Neural cell (in vitro differentiated cells): ENCODE measurements around the gene COPS7A. TPM values are rescaled to one million over a fixed set of nuclear protein-coding genes. Genes with fewer than 3 reads are reported as not detected.

Experiments
- H2AFZ ChIP-seq: fragments of 200-600, 300-800 bp; sonication (generic), shearing (Covaris generic); 2 replicates; pipeline ENCODE4 v1.6.0; 2014; ENCODE audit warnings: low read depth, mild to moderate bottlenecking, antibody characterized with exemption, low read length, moderate library complexity
- H3F3A ChIP-seq: fragments of 200-600 bp; shearing (Covaris generic); 2 replicates; pipeline ENCODE4 v1.6.1; 2016; ENCODE audit warnings: mild to moderate bottlenecking, moderate library complexity, mixed read lengths, antibody characterized with exemption, low read length; ENCODE audit not compliant: insufficient read depth, poor library complexity, severe bottlenecking
- H3K27ac ChIP-seq: fragments of 200-600, 300-800 bp; sonication (generic), shearing (Covaris generic); 2 replicates; pipeline ENCODE4 v1.5.1; 2014; ENCODE audit warnings: mild to moderate bottlenecking, low read length, moderate library complexity
- H3K27me3 ChIP-seq: fragments of 300-800, 200-600 bp; sonication (generic), shearing (Covaris generic); 2 replicates; pipeline ENCODE4 v1.6.0; 2014; ENCODE audit warnings: mild to moderate bottlenecking, low read depth, low read length, moderate library complexity; ENCODE audit not compliant: insufficient read depth
- H3K36me3 ChIP-seq: fragments of 300-800, 200-600 bp; sonication (generic), shearing (Covaris generic); 2 replicates; pipeline ENCODE4 v1.5.1; 2014; ENCODE audit warnings: mild to moderate bottlenecking, antibody characterized with exemption, low read length, moderate library complexity; ENCODE audit not compliant: insufficient read depth
- H3K4me2 ChIP-seq: fragments of 300-800, 200-600 bp; sonication (generic), shearing (Covaris generic); 2 replicates; pipeline ENCODE4 v1.6.0; 2014; ENCODE audit warnings: mild to moderate bottlenecking, low read length
- H3K4me3 ChIP-seq: fragments of 300-800, 200-600 bp; sonication (generic), shearing (Covaris generic); 2 replicates; pipeline ENCODE4 v1.5.1; 2014; ENCODE audit warnings: mild to moderate bottlenecking, low read length, moderate library complexity
- H3K79me2 ChIP-seq: fragments of 200-600 bp; shearing (Covaris generic); replicated peaks from 2 replicates; pipeline ENCODE4 v1.6.0; 2014; ENCODE audit warnings: mild to moderate bottlenecking, low read length, moderate library complexity; ENCODE audit not compliant: insufficient read depth
- H3K9ac ChIP-seq: fragments of 300-800, 200-600 bp; sonication (generic), shearing (Covaris generic); 2 replicates; pipeline ENCODE4 v1.6.1; 2016; ENCODE audit warnings: mild to moderate bottlenecking, low read length, mixed read lengths
- H3K9me2 ChIP-seq: fragments of 200-600 bp; shearing (Covaris generic); 2 replicates; pipeline ENCODE4 v1.6.1; 2016; ENCODE audit warnings: mild to moderate bottlenecking, low read length, mixed read lengths; ENCODE audit not compliant: insufficient read depth
- H3K9me3 ChIP-seq: fragments of 200-600, 300-800 bp; sonication (generic), shearing (Covaris generic); 2 replicates; pipeline ENCODE4 v1.6.1; 2016; ENCODE audit warnings: mild to moderate bottlenecking, mixed run types, low read length, moderate library complexity, mixed read lengths
- H4K20me1 ChIP-seq: fragments of 200-600 bp; shearing (Covaris generic); 2 replicates; pipeline ENCODE4 v1.6.1; 2016; ENCODE audit warnings: mild to moderate bottlenecking, mixed run types; ENCODE audit not compliant: insufficient read depth
- CTCF ChIP-seq: fragments of 450-650 bp; IDR thresholded peaks from 2 replicates; pipeline ENCODE4 v1.5.1; 2014; ENCODE audit warnings: antibody characterized with exemption, mild to moderate bottlenecking, moderate library complexity; ENCODE audit not compliant: poor library complexity, severe bottlenecking
- EP300 ChIP-seq: fragments of 450-650 bp; conservative IDR thresholded peaks from 2 replicates; pipeline ENCODE4 v1.6.1; 2014; ENCODE audit warnings: antibody characterized with exemption, mild to moderate bottlenecking, moderate library complexity; ENCODE audit not compliant: poor library complexity, severe bottlenecking
- EZH2 ChIP-seq: fragments of 200-600, 300-800 bp; shearing (Covaris generic), sonication (generic); IDR thresholded peaks from 2 replicates; pipeline ENCODE4 v1.6.1; 2014; ENCODE audit warnings: antibody characterized with exemption, low read length, borderline replicate concordance, mild to moderate bottlenecking; ENCODE audit not compliant: insufficient read depth, poor library complexity, severe bottlenecking
- MXI1 ChIP-seq: fragments of 450-650 bp; conservative IDR thresholded peaks from 2 replicates; pipeline ENCODE4 v1.6.1; 2014; ENCODE audit warnings: antibody characterized with exemption, mild to moderate bottlenecking; ENCODE audit not compliant: poor library complexity, severe bottlenecking
- POLR2AphosphoS5 ChIP-seq: IDR thresholded peaks from 2 replicates; pipeline ENCODE4 v1.6.1; 2012
- RAD21 ChIP-seq: fragments of 450-650 bp; conservative IDR thresholded peaks from 2 replicates; pipeline ENCODE4 v1.6.1; 2014; ENCODE audit warnings: antibody characterized with exemption, mild to moderate bottlenecking, moderate library complexity
- REST ChIP-seq: IDR thresholded peaks from 2 replicates; pipeline ENCODE4 v1.6.1; 2012; ENCODE audit warnings: borderline replicate concordance
- SMC3 ChIP-seq: fragments of 450-650 bp; conservative IDR thresholded peaks from 2 replicates; pipeline ENCODE4 v1.6.1; 2014; ENCODE audit warnings: antibody characterized with exemption, mild to moderate bottlenecking, moderate library complexity; ENCODE audit not compliant: poor library complexity
- TAF1 ChIP-seq: IDR thresholded peaks from 2 replicates; pipeline ENCODE4 v1.6.1; 2012; ENCODE audit warnings: low read depth
- polyA plus RNA-seq: library from polyadenylated mRNA; depleted of rRNA; stranded (reverse); fragments of >200 nt; gene quantifications from 2 replicates; pipeline ENCODE4 v1.2.3, GENCODE V29; 2014

COPS7A gene
- polyA plus RNA-seq, 1 donor from 2014 or later, result 45.8 TPM

GRCh38 chr12:6684609-6685008, 39.2 kb upstream of the COPS7A start:
- TF ChIP-seq REST (no peak), POLR2AphosphoS5 (no peak), SMC3 (peak; percentile 64), EP300 (no peak), MXI1 (no peak), RAD21 (peak; percentile 68), TAF1 (no peak), CTCF (peak; percentile 73), EZH2 (no peak)
- H3F3A ChIP-seq, result no peaks in the 10 kb centered on the region
- no peaks in the 10 kb centered on the region for H4K20me1 ChIP-seq
- H3K27me3 ChIP-seq, result no peaks in the 10 kb centered on the region
- H3K4me2 ChIP-seq, result peak overlapping the region; percentile 22
- peak overlapping the region; percentile 15 for H3K9ac ChIP-seq
- H2AFZ ChIP-seq, result no peak overlapping the region
- no peaks in the 10 kb centered on the region for H3K36me3 ChIP-seq
- H3K4me3 ChIP-seq, result peak overlapping the region; percentile 39
- peaks cover 77% of the 10 kb centered on the region for H3K79me2 ChIP-seq
- H3K9me3 ChIP-seq, result no peaks in the 10 kb centered on the region
- no peak overlapping the region for H3K27ac ChIP-seq
- no peaks in the 10 kb centered on the region for H3K9me2 ChIP-seq

GRCh38 chr12:6685814-6686213, 38.0 kb upstream of the COPS7A start:
- Histone ChIP-seq H3K79me2 (peaks cover 84% of the 10 kb centered on the region), H3K9ac (no peak overlapping the region), H4K20me1 (no peaks in the 10 kb centered on the region), H3K27ac (no peak overlapping the region), H3K9me2 (no peaks in the 10 kb centered on the region), H3K27me3 (no peaks in the 10 kb centered on the region), H3K36me3 (no peaks in the 10 kb centered on the region), H3K9me3 (no peaks in the 10 kb centered on the region), H3F3A (no peaks in the 10 kb centered on the region), H3K4me2 (no peak overlapping the region), H3K4me3 (peak overlapping the region; percentile 95), H2AFZ (no peak overlapping the region)
- TF ChIP-seq CTCF (no peak), POLR2AphosphoS5 (no peak), EZH2 (no peak), MXI1 (no peak), TAF1 (no peak), RAD21 (no peak), EP300 (no peak), SMC3 (no peak), REST (no peak)
